GM18909 (cell line): ENCODE data around the gene CHFR.
"Not testable (repeated sequence)": the region's sequence is repeated elsewhere in the genome, so short reads cannot be mapped to it uniquely, and the experiment has no call there.

Source experiments
- ATAC-seq: cut with Tn5 transposase; IDR thresholded peaks from one replicate; pipeline ENCODE4 v1.9.1; 2021; ENCODE audit warnings: mild to moderate bottlenecking; ENCODE audit not compliant: unreplicated experiment, poor library complexity

CHFR gene

DNA sequence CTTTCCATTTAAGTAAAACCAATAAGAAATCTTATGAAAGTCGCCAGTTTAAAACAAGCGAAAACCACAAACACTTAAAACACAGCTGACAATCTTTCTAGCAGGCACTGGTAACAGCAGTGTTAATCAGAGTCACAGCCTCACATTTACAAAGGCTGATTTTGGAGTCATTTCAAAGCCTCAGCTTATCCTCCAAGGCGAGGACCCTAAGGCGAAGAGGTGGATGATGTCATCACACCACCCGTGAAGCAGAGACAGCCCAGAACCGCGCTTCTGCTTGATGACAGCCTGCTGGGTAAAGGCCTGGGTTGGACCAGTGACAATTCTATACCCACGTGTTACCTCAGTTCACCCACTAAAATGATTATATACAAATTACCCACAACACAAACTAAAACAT, 68.8 kb downstream of the CHFR start:
- ATAC-seq, result no peak

- no peak for ATAC-seq
Measured at GRCh38 chr12:132814232-132814631, 73.2 kb downstream of the CHFR start.

- no peak for ATAC-seq
Measured at GRCh38 chr12:132813443-132813842, 74.0 kb downstream of the CHFR start.

- ATAC-seq, result no peak
Measured at GRCh38 chr12:132812631-132813305, 74.6 kb downstream of the CHFR start.

GRCh38 chr12:132809391-132809790, 78.0 kb downstream of the CHFR start:
- not testable (repeated sequence) for ATAC-seq

- no peak for ATAC-seq
Measured at GRCh38 chr12:132807295-132808092, 79.9 kb downstream of the CHFR start.

DNA sequence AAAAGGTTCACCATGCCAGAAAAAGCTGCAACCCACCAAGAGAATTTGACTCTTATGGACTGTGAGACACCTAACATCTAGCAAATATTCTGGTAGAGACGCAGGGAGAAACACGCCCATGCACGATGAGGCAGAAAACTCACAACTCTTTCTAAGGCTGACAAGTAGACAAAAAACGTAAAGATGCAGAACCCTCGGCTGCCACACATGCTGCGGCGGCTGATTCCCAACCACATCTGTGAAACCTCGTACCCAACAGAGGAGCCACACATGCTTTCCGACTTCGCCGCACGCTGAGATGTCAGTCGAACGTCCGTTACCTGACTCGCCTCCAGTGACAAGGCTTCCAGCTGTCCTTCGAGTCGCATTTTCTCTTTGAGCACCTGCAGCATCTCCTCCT, 80.5 kb downstream of the CHFR start:
- no peak for ATAC-seq

DNA sequence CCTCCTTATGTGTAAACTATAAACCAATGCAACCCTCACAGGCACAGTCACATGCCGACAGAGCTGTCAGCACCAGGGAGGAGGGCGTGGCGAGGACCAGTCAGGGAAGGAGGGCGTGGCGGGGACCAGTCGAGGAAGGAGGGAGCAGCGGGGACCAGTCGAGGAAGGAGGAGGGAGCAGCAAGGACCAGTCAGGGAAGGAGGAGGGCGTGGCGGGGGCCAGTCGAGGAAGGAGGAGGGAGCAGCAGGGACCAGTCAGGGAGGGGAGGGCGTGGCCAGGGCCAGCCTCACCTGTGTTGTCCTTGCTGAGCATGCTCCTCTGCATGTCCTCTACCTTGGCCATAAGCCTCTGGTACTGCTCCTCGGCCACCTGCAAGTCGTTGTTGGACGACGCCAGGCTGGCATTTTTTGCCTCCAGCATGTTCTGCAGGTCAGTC, 83.0 kb downstream of the CHFR start:
- ATAC-seq, result no peak

DNA sequence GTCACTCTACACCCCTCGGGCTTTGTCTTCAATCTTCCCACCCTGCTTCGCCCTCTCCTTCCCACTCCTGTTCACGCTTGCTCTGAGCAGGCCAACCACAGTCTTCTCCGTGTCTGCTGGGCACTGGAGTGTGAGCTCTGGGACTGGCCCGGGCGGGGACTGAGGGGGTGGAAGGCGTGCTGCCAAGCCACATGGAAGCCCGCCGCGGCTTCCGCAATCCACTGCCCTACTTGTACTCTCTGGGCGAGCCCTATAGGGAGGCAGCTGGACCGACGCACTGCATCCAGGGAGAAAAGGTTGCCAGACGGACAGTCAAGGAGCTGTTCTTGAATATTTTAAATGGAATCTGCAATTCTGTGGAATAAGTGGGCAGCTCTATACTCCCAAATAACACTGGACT, 83.5 kb downstream of the CHFR start:
- no peak for ATAC-seq

- ATAC-seq, result no peak
Measured at GRCh38 chr12:132803125-132803524, 84.3 kb downstream of the CHFR start.

GRCh38 chr12:132801741-132802140, 85.7 kb downstream of the CHFR start:
- no peak for ATAC-seq

DNA sequence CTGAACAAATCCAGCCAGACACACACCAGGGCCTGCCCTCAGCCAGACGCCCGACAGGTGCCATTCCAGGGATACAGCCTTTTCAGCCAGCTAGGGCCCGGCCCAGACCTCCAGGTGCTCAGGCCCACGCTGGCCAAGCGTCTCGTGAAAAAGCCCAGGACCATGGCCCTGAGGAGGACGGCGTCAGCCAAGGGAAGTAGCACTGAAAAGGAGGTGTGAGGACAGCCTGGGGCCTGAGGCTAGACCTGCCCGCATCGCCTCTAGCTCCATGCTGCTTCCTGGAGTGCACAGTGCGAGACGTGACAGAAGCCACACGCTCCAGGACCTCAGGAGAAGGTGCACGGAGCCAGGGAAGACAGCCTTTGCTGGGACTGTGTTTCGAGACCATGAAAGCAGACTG, 88.6 kb downstream of the CHFR start:
- ATAC-seq, result no peak

DNA sequence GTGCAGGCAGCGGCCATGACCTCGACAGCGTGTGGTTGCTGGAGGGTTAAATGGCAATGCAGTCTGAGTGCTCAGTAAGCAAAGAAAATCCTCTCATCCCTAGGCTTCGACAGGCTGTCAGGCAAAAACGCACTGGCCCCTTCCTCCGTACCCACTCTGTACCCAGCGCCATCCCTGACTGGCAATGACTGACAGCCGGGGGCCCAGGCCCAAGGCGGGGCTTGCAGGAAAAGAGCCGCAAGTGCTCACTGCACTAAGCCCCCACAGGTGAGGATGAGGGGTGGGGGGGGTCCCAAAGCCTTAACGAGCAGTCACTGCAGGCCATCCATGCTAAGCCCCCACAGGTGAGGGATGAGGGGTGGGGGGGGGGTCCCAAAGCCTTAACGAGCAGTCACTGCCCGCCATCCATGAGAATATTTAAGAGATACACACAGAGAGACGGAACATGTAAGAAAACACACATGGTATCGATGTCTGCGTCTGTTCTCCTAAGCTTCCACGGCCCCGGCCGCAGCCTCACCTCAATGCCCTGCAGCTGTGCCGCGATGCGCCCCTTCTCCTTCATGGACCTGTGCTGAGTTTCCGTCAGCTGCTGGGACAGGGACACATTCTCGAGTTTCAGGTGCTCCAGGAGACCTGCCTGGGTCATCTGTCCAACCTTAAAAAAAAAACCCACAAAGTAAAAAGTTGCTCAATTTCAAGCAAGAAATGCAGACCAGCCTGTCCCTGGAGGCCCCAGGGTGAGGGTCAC, 89.4 kb downstream of the CHFR start:
- no peak for ATAC-seq

DNA sequence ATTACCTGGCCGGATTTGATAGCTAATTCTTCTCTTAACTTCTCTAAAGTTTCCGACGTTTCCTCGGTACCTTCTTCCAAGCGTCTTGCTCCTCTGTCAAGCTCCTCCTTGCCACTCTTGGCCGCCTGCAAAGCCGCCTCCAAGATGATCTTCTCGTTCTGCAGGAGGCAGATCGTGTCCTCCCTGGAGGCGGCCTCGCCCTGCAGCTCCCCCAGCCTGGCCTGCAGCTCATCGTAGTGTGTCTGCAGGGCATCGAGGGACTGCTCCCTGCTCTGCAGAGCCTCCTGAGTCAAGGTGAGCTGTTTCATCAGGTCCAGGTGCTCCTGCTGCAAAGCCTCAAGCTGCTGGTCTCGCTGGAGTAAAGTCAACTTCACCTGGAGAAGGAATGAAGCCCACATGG, 91.6 kb downstream of the CHFR start:
- ATAC-seq, result no peak

DNA sequence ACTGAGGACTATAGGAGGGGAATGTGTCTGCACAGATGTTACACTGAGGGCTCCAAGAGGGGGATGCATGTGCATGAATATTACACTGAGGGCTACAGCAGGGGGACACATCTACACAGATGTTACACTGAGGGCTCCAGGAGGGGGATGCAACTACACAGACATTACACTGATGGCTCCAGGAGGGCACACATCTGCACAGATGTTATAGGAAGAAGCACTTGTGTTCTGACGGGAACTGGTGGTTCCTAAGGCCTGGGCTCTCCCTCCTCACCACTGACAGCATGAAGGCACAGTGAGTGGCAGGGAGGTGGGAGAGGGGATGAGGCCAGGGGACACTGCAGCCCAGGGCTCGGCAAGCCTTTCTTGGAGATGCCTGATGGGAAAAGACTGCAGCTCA, 95.5 kb downstream of the CHFR start:
- not testable (repeated sequence) for ATAC-seq

DNA sequence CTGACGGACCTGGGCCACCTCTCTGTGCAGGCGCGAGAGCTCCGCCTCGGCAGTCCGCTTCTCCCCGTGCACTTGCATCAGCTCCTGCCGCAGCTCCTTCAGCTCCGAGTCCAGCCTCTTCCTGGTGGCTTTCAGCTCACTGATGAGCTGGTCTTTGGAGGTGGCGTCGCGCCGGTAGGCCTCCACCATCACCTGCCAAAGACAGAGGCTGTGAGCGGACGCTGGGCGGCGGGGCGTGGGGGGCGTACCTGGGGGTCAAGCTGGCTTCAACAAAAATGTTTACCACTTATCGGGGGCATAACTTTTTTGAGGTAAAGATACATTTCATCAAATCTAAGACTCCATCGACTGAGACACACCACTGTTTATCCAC, 98.3 kb downstream of the CHFR start:
- no peak for ATAC-seq

DNA sequence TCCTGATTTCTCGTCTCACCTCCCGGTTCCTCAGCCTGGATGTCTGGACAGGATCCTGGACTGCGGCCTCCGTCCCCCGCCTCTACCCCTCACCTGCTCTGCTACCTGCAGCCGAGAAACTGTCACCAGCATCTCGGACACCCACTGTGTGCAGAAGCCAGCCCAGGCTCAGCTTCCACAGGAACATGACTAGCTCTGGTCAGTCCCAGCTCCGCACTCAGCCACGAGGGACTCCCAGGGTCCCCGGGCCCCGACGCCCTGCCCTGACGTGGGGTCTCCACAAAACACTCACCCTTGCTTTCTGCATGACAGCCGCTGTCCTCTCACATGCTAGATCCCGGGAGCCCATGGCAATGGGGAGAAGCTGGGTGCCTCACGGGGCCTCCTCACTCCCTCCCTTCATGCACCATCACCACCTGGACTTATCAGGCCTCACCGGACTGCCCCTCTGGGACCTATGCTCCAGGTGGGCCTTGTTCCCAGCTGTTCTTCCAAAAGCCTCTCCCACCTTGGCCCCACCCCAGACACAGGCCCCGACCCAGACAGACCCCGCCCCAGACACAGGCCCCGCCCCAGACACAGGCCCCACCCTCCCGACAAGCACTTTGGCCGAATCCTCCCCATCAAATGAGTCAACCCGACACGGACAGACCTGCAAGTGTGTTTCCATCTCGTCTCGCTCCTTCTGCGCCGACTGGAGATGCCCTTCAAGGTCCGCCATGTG, 98.9 kb downstream of the CHFR start:
- no peak for ATAC-seq

- ATAC-seq, result no peak
Measured at GRCh38 chr12:132787877-132788276, 99.5 kb downstream of the CHFR start.

DNA sequence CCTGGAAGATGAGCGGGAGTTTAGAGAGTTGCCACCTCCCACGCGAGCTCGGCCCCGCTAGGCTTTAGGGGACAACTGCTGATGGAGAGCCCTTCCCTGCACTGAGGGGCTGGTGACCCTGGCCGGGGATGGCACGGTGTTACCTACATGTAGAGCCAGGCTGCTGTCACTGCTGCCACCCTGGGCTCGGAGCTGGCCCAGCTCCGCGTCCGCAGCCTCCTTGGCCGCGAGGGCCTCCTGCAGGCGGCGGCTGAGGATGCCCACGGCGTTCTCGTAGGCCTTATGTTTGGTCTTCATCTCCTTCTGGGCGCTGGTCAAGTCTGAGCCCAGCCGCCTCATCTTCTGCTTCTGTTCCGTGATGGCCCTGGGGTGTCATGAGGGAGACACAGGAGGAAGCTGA, 101.2 kb downstream of the CHFR start:
- ATAC-seq, result no peak

DNA sequence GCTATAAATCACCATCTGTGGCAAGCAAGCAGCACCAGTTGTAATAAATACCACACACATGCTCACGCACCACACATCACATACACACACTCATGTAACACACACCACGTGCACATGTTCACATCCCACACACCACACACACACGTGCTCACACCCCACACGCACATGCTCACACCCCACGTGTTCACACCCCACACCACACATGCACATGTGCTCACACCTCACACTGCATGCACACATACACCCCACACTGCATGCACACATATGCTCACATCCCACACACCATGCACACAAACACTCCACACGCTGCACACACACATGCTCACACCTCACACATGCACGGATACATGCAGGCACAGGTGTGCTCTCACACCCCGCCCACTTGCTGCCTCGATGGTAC, 102.8 kb downstream of the CHFR start:
- no peak for ATAC-seq
